MCF 10A (cell line): ENCODE results near the gene FBLN1. TPM values are rescaled to one million over a fixed set of nuclear protein-coding genes. Genes with fewer than 3 reads are reported as not detected.

Experiments used
- BruUV-seq: library from RNA; stranded (reverse); fragments of 400-500 nt; replicated peaks from 2 replicates; lab custom pipeline; 2021; lab: Mats Ljungman, UMichigan
- CTCF ChIA-PET: fragments of 300-600 bp; sonication (Branson Sonifier 250); formaldehyde crosslinking; extraction: SDS; loops from one replicate; lab custom pipeline; 2021; ENCODE audit warnings: antibody characterized with exemption, inconsistent platforms; lab: Yijun Ruan, JAX
- POLR2A ChIA-PET: fragments of 300-600, 350-650 bp; sonication (Branson Sonifier 250); formaldehyde crosslinking; extraction: SDS; loops from one replicate; lab custom pipeline; 2020; ENCODE audit warnings: antibody characterized with exemption, inconsistent platforms; lab: Yijun Ruan, JAX
- DNase-seq: peaks from one replicate; pipeline ENCODE4 v3.0.0-alpha.2; 2018; ENCODE audit not compliant: unreplicated experiment
- H3K27ac Mint-ChIP-seq: one replicate; pipeline ENCODE4 v1.8.0; 2022; ENCODE audit warnings: mild to moderate bottlenecking, low read depth, mixed read lengths; ENCODE audit not compliant: unreplicated experiment
- H3K27me3 Mint-ChIP-seq: one replicate; pipeline ENCODE4 v1.8.0; 2022; ENCODE audit warnings: mixed read lengths; ENCODE audit not compliant: insufficient read depth, unreplicated experiment
- H3K36me3 Mint-ChIP-seq: one replicate; pipeline ENCODE4 v1.8.0; 2022; ENCODE audit warnings: mild to moderate bottlenecking, moderate library complexity, mixed read lengths; ENCODE audit not compliant: insufficient read depth, unreplicated experiment
- H3K4me1 Mint-ChIP-seq: one replicate; pipeline ENCODE4 v1.8.0; 2022; ENCODE audit warnings: mixed read lengths; ENCODE audit not compliant: insufficient read depth, unreplicated experiment
- H3K4me3 Mint-ChIP-seq: one replicate; pipeline ENCODE4 v1.8.0; 2022; ENCODE audit warnings: mild to moderate bottlenecking, moderate library complexity, mixed read lengths; ENCODE audit not compliant: unreplicated experiment
- H3K9me3 Mint-ChIP-seq: one replicate; pipeline ENCODE4 v1.8.0; 2022; ENCODE audit warnings: mixed read lengths; ENCODE audit not compliant: unreplicated experiment
- CTCF ChIP-seq: fragments of 200-600 bp; IDR thresholded peaks from one replicate; pipeline ENCODE4 v1.8.0; 2022; ENCODE audit warnings: antibody characterized with exemption, mild to moderate bottlenecking; ENCODE audit not compliant: unreplicated experiment
- intact Hi-C: fragments of 100-400 bp; cut with micrococcal nuclease; formaldehyde crosslinking; loops from 2 replicates; pipeline ENCODE4 v1.14.1; 2022
- total RNA-seq: library from RNA; stranded (reverse); gene quantifications from 2 replicates; pipeline ENCODE4 v1.2.3, GENCODE V29; 2022

FBLN1 gene
- total RNA-seq, 1 experiment from 2014 or later: 110 TPM

- no peak for TF ChIP-seq CTCF
- Mint-ChIP-seq H3K36me3 (peaks cover 37% of the 10 kb centered on the region), H3K4me3 (no peak overlapping the region), H3K4me1 (peaks cover 5% of the 10 kb centered on the region), H3K9me3 (no peaks in the 10 kb centered on the region), H3K27ac (peak overlapping the region; percentile 23), H3K27me3 (no peaks in the 10 kb centered on the region)
- intact Hi-C loops: no loop called here
- CTCF ChIA-PET: interaction anchor here (1.1 kb wide), 1 partner anchor 56 kb away, joined by 7 read pairs; no protein-coding TSS in a partner anchor
- no peak for DNase-seq
- POLR2A ChIA-PET: interaction anchor here (0.5 to 2.3 kb wide), 2 partner anchors 11 to 15 kb away, joined by 3 to 10 read pairs; no protein-coding TSS in a partner anchor
- BruUV-seq: no TSS peak
Measured at GRCh38 chr22:45526281-45526680, 23.6 kb downstream of the FBLN1 start.

- intact Hi-C loops: no loop called here
- BruUV-seq: no TSS peak
- Mint-ChIP-seq H3K27me3 (no peaks in the 10 kb centered on the region), H3K36me3 (peaks cover 36% of the 10 kb centered on the region), H3K4me1 (peaks cover 7% of the 10 kb centered on the region), H3K9me3 (no peaks in the 10 kb centered on the region), H3K4me3 (no peak overlapping the region), H3K27ac (peak overlapping the region; percentile 23)
- no peak for TF ChIP-seq CTCF
- ChIA-PET CTCF (interaction anchor here (1.1 kb wide), 1 partner anchor 56 kb away, joined by 7 read pairs; no protein-coding TSS in a partner anchor), POLR2A (interaction anchor here (2.3 kb wide), 1 partner anchor 10 kb away, joined by 10 read pairs; no protein-coding TSS in a partner anchor)
- no peak for DNase-seq
Measured at GRCh38 chr22:45526768-45527360, 24.2 kb downstream of the FBLN1 start.

- BruUV-seq: no TSS peak
- no peak for DNase-seq
- intact Hi-C loops: no loop called here
- H3K4me1 Mint-ChIP-seq: peaks cover 11% of the 10 kb centered on the region
- peaks cover 36% of the 10 kb centered on the region for H3K36me3 Mint-ChIP-seq
- H3K27me3 Mint-ChIP-seq: no peaks in the 10 kb centered on the region
- H3K9me3 Mint-ChIP-seq: no peaks in the 10 kb centered on the region
- POLR2A ChIA-PET: interaction anchor here (0.6 to 2.3 kb wide), 2 partner anchors 10 to 46 kb away, joined by 3 to 10 read pairs; no protein-coding TSS in a partner anchor
- no peak overlapping the region for H3K27ac Mint-ChIP-seq
- H3K4me3 Mint-ChIP-seq: no peak overlapping the region
- no peak for TF ChIP-seq CTCF
- CTCF ChIA-PET: no interaction called here
Measured at GRCh38 chr22:45527456-45527855, 24.8 kb downstream of the FBLN1 start.

GRCh38 chr22:45528046-45528445 lies 25.4 kb downstream of the FBLN1 start:
- intact Hi-C loops: no loop called here
- H3K27me3 Mint-ChIP-seq: no peaks in the 10 kb centered on the region
- DNase-seq: no peak
- no peak overlapping the region for H3K27ac Mint-ChIP-seq
- peaks cover 7% of the 10 kb centered on the region for H3K4me1 Mint-ChIP-seq
- ChIA-PET POLR2A (interaction anchor here (0.6 to 2.3 kb wide), 2 partner anchors 9 to 46 kb away, joined by 3 to 10 read pairs; no protein-coding TSS in a partner anchor), CTCF (no interaction called here)
- no peaks in the 10 kb centered on the region for H3K9me3 Mint-ChIP-seq
- BruUV-seq: no TSS peak
- no peak overlapping the region for H3K4me3 Mint-ChIP-seq
- no peak for TF ChIP-seq CTCF
- H3K36me3 Mint-ChIP-seq: peaks cover 30% of the 10 kb centered on the region
